HepG2 (cell line): ENCODE results near the gene ZNF3. TPM values are rescaled to one million over a fixed set of nuclear protein-coding genes. Genes with fewer than 3 reads are reported as not detected.

Experiments
- GABPB1 ChIP-seq: IDR thresholded peaks from 2 replicates; pipeline ENCODE4 v1.6.1; 2016; ENCODE audit warnings: mild to moderate bottlenecking, missing genetic modification reagents, moderate library complexity, missing compliant biosample characterization
- KAT7 ChIP-seq: IDR thresholded peaks from 2 replicates; pipeline ENCODE4 v1.6.1; 2018; ENCODE audit warnings: borderline replicate concordance, missing compliant biosample characterization
- MAFK ChIP-seq, 2 experiments: IDR thresholded peaks in 1 of 2; conservative IDR thresholded peaks in 1 of 2; 2 replicates each; pipeline ENCODE4 v1.6.1; 2011; ENCODE audit warnings: improper control_type of control experiment in 2 of 2, low read length in 2 of 2
- MED8 ChIP-seq: sonication (generic); formaldehyde crosslinking; IDR thresholded peaks from 2 replicates; pipeline ENCODE4 v1.8.1; 2023; ENCODE audit warnings: mild to moderate bottlenecking, missing genetic modification reagents; ENCODE audit not compliant: insufficient replicate concordance
- PLRG1 ChIP-seq: fragments of 450-650 bp; conservative IDR thresholded peaks from 2 replicates; pipeline ENCODE4 v1.6.1; 2016
- RAD21 ChIP-seq: fragments of 450-650 bp; formaldehyde crosslinking; IDR thresholded peaks from 2 replicates; pipeline ENCODE4 v1.5.0; 2020; ENCODE audit warnings: mild to moderate bottlenecking
- RCOR2 ChIP-seq: IDR thresholded peaks from 2 replicates; pipeline ENCODE4 v1.6.1; 2016; ENCODE audit warnings: missing biosample characterization, missing genetic modification reagents
- RFX5 ChIP-seq: IDR thresholded peaks from 2 replicates; pipeline ENCODE4 v1.6.1; 2011; ENCODE audit warnings: low read depth, low read length, improper control_type of control experiment
- RXRA ChIP-seq: sonication (generic); formaldehyde crosslinking; IDR thresholded peaks from 2 replicates; pipeline ENCODE4 v1.5.1; 2020; ENCODE audit warnings: missing genetic modification reagents
- SKI ChIP-seq: fragments of 450-650 bp; IDR thresholded peaks from one replicate; pipeline ENCODE4 v1.6.1; 2018; ENCODE audit warnings: mild to moderate bottlenecking; ENCODE audit not compliant: partially characterized antibody
- SOX6 ChIP-seq, 2 experiments: fragments of 450-650 bp in 1 of 2; sonication (generic) in 1 of 2; formaldehyde crosslinking in 1 of 2; IDR thresholded peaks; 2 replicates each; pipeline versions ENCODE4 v1.4.0 to v1.6.1; 2017 to 2020; ENCODE audit warnings: antibody characterized with exemption in 1 of 2, mild to moderate bottlenecking in 1 of 2, missing genetic modification reagents in 1 of 2
- ZFP36L1 ChIP-seq: sonication (generic); formaldehyde crosslinking; IDR thresholded peaks from 2 replicates; pipeline ENCODE4 v1.8.0; 2022; ENCODE audit warnings: mild to moderate bottlenecking, missing genetic modification reagents, moderate library complexity
- ZNF564 ChIP-seq: sonication (generic); formaldehyde crosslinking; IDR thresholded peaks from 2 replicates; pipeline ENCODE4 v1.8.1; 2023; ENCODE audit warnings: mild to moderate bottlenecking, missing genetic modification reagents
- ZNF782 ChIP-seq: sonication (generic); formaldehyde crosslinking; IDR thresholded peaks from 2 replicates; pipeline ENCODE4 v1.4.0; 2020; ENCODE audit warnings: missing genetic modification reagents, mild to moderate bottlenecking, borderline replicate concordance
- polyA plus RNA-seq, 8 experiments: library from polyadenylated mRNA; depleted of rRNA in 3 of 8; stranded (reverse) in 7 of 8; unstranded in 1 of 8; fragments of >200 nt; fragmentation: Illumina TruSeq in 4 of 8; extraction: Trizol in 4 of 8; gene quantifications; 2 replicates each; pipeline versions ENCODE4 v1.2.1 to v1.2.3, GENCODE V29; 2011 to 2016; ENCODE audit warnings: low read depth in 4 of 8, missing spikeins in 1 of 8, mixed read lengths in 1 of 8; ENCODE audit not compliant: insufficient read depth in 1 of 8
- total RNA-seq, 5 experiments: library from RNA; depleted of rRNA; stranded (reverse); fragments of >200 nt; fragmentation: Illumina TruSeq; extraction: Trizol; gene quantifications; 2 replicates each; pipeline ENCODE4 v1.2.3, GENCODE V29; 2016; ENCODE audit warnings: low read depth in 1 of 5
- TF ChIP-seq, protein P1 (sequence below): sonication (generic); formaldehyde crosslinking; IDR thresholded peaks from 2 replicates; pipeline ENCODE4 v1.4.0; 2020; ENCODE audit warnings: mild to moderate bottlenecking, missing genetic modification reagents
- TF ChIP-seq, protein P2 (sequence below): sonication (generic); IDR thresholded peaks from 2 replicates; pipeline ENCODE4 v1.6.1; 2016; ENCODE audit warnings: low read depth, borderline replicate concordance
- TF ChIP-seq, protein P3 (sequence below): sonication (generic); formaldehyde crosslinking; IDR thresholded peaks from 2 replicates; pipeline ENCODE4 v1.5.1; 2020; ENCODE audit warnings: mild to moderate bottlenecking, missing genetic modification reagents

Gene ZNF3
- total and polyA plus RNA-seq, 2 of the 13 experiments (the other 11 are each of a cell fraction or from before 2014, with no cell fraction given) = 33.7 to 56.9 TPM

DNA sequence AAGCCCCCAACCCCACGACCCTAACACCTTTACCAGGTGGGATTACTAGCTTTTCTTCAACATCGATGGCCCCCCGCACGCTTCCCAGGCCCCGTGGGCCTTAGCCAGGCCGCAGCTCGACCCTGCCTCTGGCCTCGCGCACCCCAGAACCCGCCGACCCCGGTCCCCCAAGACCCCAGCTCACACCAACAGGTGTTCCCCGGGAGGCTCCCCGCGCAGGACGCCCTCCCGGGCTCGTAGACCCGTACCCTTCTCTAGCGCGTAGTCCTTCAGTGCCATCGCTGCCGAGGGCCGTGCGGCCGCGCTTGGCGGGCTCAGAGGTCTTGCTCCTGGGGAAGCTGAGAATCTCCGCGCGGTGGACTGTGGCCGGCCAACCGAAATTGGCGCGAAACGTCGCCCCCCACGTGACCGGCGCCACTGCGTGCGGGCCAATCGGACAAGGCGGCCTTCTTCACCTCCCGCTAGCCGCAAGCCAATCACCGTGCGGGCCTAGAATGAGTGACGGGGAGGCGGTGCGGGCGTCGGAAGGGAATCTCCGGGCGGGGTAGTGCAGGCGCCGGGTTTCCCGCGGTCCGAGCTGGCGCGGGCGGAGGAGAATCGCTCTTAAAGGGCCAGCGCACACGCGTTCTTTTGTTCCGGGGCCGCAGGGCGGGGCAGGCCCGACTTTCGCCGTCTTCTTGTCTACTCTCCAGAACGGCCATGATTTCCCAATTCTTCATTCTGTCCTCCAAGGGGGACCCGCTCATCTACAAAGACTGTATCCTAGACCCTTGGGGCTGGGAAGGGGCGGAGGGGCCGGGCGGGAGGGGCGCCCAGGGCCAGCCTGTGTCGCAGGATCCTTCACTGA, 19.7 kb upstream of the ZNF3 start, which contains the start of the genes AP4M1 and MCM7 (continued):
- TF ChIP-seq, protein P1, sequence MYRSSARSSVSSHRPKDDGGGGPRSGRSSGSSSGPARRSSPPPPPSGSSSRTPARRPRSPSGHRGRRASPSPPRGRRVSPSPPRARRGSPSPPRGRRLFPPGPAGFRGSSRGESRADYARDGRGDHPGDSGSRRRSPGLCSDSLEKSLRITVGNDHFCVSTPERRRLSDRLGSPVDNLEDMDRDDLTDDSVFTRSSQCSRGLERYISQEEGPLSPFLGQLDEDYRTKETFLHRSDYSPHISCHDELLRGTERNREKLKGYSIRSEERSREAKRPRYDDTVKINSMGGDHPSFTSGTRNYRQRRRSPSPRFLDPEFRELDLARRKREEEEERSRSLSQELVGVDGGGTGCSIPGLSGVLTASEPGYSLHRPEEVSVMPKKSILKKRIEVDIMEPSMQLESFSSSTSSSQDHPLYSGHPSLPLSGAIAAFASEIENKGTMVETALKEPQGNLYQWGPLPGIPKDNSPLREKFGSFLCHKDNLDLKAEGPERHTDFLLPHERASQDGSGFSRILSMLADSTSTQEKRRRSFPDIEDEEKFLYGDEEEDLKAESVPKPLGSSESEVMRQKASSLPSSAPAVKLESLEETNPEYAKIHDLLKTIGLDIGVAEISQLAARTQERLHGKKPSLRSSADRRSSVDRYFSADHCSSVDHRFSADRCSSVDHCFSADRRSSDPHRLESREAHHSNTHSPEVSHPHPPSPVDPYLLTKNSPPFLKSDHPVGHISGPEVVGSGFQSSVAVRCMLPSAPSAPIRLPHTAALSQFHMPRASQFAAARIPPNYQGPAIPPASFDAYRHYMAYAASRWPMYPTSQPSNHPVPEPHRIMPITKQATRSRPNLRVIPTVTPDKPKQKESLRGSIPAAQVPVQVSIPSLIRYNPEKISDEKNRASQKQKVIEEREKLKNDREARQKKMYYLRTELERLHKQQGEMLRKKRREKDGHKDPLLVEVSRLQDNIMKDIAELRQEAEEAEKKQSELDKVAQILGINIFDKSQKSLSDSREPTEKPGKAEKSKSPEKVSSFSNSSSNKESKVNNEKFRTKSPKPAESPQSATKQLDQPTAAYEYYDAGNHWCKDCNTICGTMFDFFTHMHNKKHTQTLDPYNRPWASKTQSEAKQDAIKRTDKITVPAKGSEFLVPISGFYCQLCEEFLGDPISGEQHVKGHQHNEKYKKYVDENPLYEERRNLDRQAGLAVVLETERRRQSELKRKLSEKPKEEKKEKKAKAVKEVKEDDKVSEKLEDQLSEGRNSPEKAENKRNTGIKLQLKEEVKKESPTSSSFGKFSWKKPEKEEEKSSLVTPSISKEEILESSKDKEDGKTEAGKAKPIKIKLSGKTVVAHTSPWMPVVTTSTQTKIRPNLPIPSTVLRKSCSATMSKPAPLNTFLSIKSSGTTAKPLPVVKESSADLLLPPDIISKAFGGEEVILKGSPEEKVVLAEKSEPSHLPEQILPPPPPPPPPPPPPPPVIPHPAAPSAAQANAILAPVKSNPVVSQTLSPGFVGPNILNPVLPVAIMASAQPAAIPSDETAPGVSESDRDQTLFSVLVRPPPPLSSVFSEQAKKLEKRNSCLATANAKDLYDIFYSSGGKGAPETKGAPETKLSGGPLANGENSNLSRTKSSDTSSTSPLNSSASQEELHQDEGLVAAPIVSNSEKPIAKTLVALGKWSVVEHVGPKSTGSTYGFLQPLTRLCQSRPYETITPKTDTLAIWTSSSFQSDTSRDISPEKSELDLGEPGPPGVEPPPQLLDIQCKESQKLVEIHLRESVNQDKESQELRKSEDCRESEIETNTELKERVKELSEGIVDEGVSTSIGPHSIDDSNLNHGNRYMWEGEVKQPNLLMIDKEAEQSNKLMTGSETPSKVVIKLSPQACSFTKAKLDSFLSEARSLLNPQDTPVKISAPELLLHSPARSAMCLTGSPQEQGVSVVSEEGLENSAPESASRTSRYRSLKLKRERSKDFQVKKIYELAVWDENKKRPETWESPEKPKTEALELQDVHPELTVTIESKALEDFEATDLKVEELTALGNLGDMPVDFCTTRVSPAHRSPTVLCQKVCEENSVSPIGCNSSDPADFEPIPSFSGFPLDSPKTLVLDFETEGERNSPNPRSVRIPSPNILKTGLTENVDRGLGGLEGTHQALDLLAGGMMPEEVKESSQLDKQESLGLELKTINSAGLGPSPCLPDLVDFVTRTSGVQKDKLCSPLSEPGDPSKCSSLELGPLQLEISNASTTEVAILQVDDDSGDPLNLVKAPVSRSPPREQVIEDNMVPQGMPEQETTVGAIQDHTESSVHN = no peak
- TF ChIP-seq RAD21 (no peak), KAT7 (CRISPR knock-in tag) (no peak), SOX6 (IDR thresholded peaks at IDR 0.05) (no peak), SOX6 (CRISPR knock-in tag; IDR thresholded peaks at IDR 0.05) (peak; percentile 59), ZFP36L1 (CRISPR knock-in tag) (peak; percentile 92), GABPB1 (peak; percentile 81), PLRG1 (no peak), ZNF782 (0 out of 2 replicates have a peak, but pooled peaks have one; percentile 55), RCOR2 (CRISPR knock-in tag) (no peak), MED8 (CRISPR knock-in tag) (peak; percentile 21), MAFK (conservative IDR thresholded peaks at IDR 0.05 in 1 of 2, IDR thresholded peaks at IDR 0.05 in 1 of 2; ENCODE audit: low read length in 2 of 2) (no peak), RXRA (CRISPR knock-in tag) (peak; percentile 30), SKI (no peak), RFX5 (no peak), ZNF564 (CRISPR knock-in tag) (peak; percentile 51; the same call in 1 of the 2 replicates)
- TF ChIP-seq, protein P2, sequence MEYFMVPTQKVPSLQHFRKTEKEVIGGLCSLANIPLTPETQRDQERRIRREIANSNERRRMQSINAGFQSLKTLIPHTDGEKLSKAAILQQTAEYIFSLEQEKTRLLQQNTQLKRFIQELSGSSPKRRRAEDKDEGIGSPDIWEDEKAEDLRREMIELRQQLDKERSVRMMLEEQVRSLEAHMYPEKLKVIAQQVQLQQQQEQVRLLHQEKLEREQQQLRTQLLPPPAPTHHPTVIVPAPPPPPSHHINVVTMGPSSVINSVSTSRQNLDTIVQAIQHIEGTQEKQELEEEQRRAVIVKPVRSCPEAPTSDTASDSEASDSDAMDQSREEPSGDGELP = peak; percentile 12; the same call in 1 of the 2 replicates
- TF ChIP-seq, protein P3, sequence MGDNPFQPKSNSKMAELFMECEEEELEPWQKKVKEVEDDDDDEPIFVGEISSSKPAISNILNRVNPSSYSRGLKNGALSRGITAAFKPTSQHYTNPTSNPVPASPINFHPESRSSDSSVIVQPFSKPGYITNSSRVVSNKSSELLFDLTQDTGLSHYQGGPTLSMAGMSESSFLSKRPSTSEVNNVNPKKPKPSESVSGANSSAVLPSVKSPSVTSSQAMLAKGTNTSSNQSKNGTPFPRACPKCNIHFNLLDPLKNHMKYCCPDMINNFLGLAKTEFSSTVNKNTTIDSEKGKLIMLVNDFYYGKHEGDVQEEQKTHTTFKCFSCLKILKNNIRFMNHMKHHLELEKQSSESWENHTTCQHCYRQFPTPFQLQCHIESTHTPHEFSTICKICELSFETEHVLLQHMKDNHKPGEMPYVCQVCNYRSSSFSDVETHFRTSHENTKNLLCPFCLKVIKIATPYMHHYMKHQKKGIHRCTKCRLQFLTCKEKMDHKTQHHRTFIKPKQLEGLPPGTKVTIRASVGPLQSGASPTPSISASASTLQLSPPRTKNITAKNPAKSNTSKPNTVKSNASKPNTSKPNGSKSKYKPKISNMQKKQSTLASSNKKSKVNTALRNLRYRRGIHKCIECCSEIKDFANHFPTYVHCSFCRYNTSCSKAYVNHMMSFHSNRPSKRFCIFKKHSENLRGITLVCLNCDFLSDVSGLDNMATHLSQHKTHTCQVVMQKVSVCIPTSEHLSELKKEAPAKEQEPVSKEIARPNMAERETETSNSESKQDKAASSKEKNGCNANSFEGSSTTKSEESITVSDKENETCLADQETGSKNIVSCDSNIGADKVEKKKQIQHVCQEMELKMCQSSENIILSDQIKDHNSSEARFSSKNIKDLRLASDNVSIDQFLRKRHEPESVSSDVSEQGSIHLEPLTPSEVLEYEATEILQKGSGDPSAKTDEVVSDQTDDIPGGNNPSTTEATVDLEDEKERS (CRISPR knock-in tag) = no peak
